HCT116 (cell line): Measurements from ENCODE around the gene HAO1. TPM values are rescaled to one million over a fixed set of nuclear protein-coding genes. Genes with fewer than 3 reads are reported as not detected.

Experiments used
- ATAC-seq: fragments of 200-7000 bp; cut with Tn5 transposase; 2 replicates; pipeline ENCODE4 v1.9.1; 2020; ENCODE audit warnings: mild to moderate bottlenecking, moderate library complexity
- BruUV-seq: library from RNA; stranded (reverse); fragments of 400-500 nt; replicated peaks from 2 replicates; lab custom pipeline; 2021; lab: Mats Ljungman, UMichigan
- CTCF ChIA-PET: fragments of 300-600 bp; sonication (Branson Sonifier 250); formaldehyde crosslinking; loops from one replicate; lab custom pipeline; 2021; ENCODE audit warnings: antibody characterized with exemption; lab: Charles Lee
- POLR2A ChIA-PET: fragments of 300-600, 350-600 bp; sonication (Branson Sonifier 250); formaldehyde crosslinking; loops from one replicate; lab custom pipeline; 2021; ENCODE audit warnings: antibody characterized with exemption; lab: Charles Lee
- RAD21 ChIA-PET, 2 experiments: fragments of 300-600 bp; sonication (Branson Sonifier 250); formaldehyde crosslinking; loops; one replicate each; lab custom pipeline; 2023; ENCODE audit warnings: low total read pairs in 2 of 2; ENCODE audit not compliant: uncharacterized antibody in 2 of 2, unreplicated experiment in 2 of 2, low non-redundant PET in 1 of 2; lab: Charles Lee
- DNase-seq: peaks from one replicate; pipeline ENCODE4 v3.0.0-alpha.2; 2010; ENCODE audit warnings: low read depth, low spot score
- H2AFZ ChIP-seq: fragments of 200-600 bp; shearing (Covaris generic), sonication (generic); 2 replicates; pipeline ENCODE4 v1.6.1; 2017; ENCODE audit warnings: low read depth, mixed run types, mixed read lengths, antibody characterized with exemption, low read length; ENCODE audit not compliant: poor library complexity, severe bottlenecking
- H3K27ac ChIP-seq: 2 replicates; pipeline ENCODE4 v1.5.1; 2012; ENCODE audit warnings: low read depth, low read length
- H3K27me3 ChIP-seq: fragments of 200-600 bp; sonication (generic); 2 replicates; pipeline ENCODE4 v1.6.1; 2016; ENCODE audit warnings: mixed run types, low read length, mixed read lengths; ENCODE audit not compliant: insufficient read depth
- H3K36me3 ChIP-seq, 2 experiments: fragments of 200-500 bp in 1 of 2; fragments of 200-600 bp in 1 of 2; sonication (Bioruptor generic) in 1 of 2; sonication (generic) in 1 of 2; 2 replicates each; pipeline versions ENCODE4 v1.5.1 to v1.6.1; 2014 to 2016; ENCODE audit warnings: low read length in 2 of 2, inconsistent platforms in 1 of 2, mixed read lengths in 1 of 2, mixed run types in 1 of 2; ENCODE audit not compliant: insufficient read depth in 2 of 2, control insufficient read depth in 1 of 2
- H3K4me1 ChIP-seq, 2 experiments: fragments of 200-600 bp in 1 of 2; sonication (generic) in 1 of 2; 2 replicates each; pipeline versions ENCODE4 v1.5.1 to v1.6.1; 2012 to 2017; ENCODE audit warnings: low read length in 2 of 2, inconsistent platforms in 1 of 2, mild to moderate bottlenecking in 1 of 2, mixed read lengths in 1 of 2, mixed run types in 1 of 2, moderate library complexity in 1 of 2; ENCODE audit not compliant: insufficient read depth in 2 of 2, control insufficient read depth in 1 of 2
- H3K4me2 ChIP-seq: fragments of 200-600 bp; sonication (generic); 2 replicates; pipeline ENCODE4 v1.6.1; 2017; ENCODE audit warnings: mixed run types, low read length, mixed read lengths
- H3K4me3 ChIP-seq, 2 experiments: fragments of 200-600 bp in 1 of 2; sonication (generic) in 1 of 2; replicated peaks in 1 of 2; 2 replicates each; pipeline ENCODE4 v1.5.1; 2011 to 2016; ENCODE audit warnings: low read length in 2 of 2, control low read depth in 1 of 2, low read depth in 1 of 2, mild to moderate bottlenecking in 1 of 2, mixed read lengths in 1 of 2, mixed run types in 1 of 2
- H3K79me2 ChIP-seq: fragments of 200-600 bp; sonication (generic); 2 replicates; pipeline ENCODE4 v1.6.1; 2017; ENCODE audit warnings: mild to moderate bottlenecking, mixed run types, low read length, moderate library complexity, mixed read lengths; ENCODE audit not compliant: insufficient read depth
- H3K9ac ChIP-seq: fragments of 200-600 bp; sonication (generic); 2 replicates; pipeline ENCODE4 v1.6.1; 2016; ENCODE audit warnings: low read length, mixed read lengths
- H3K9me2 ChIP-seq: fragments of 200-600 bp; sonication (generic), shearing (Covaris generic); 2 replicates; pipeline ENCODE4 v1.6.1; 2017; ENCODE audit warnings: mixed run types, mild to moderate bottlenecking, moderate library complexity; ENCODE audit not compliant: insufficient read depth
- H3K9me3 ChIP-seq, 2 experiments: fragments of 200-500 bp in 1 of 2; fragments of 200-600 bp in 1 of 2; sonication (Bioruptor generic) in 1 of 2; sonication (generic) in 1 of 2; 2 replicates each; pipeline ENCODE4 v1.6.1; 2014 to 2017; ENCODE audit warnings: low read length in 2 of 2, mixed read lengths in 2 of 2, inconsistent platforms in 1 of 2, low read depth in 1 of 2, mild to moderate bottlenecking in 1 of 2, mixed run types in 1 of 2, moderate library complexity in 1 of 2; ENCODE audit not compliant: control insufficient read depth in 1 of 2, insufficient read depth in 1 of 2
- H4K20me1 ChIP-seq: fragments of 200-600 bp; sonication (generic), shearing (Covaris generic); 2 replicates; pipeline ENCODE4 v1.6.1; 2017; ENCODE audit warnings: mixed run types, mild to moderate bottlenecking, moderate library complexity; ENCODE audit not compliant: insufficient read depth
- ATF3 ChIP-seq: IDR thresholded peaks from 2 replicates; pipeline ENCODE4 v1.6.1; 2012
- CBX3 ChIP-seq: IDR thresholded peaks from 2 replicates; pipeline ENCODE4 v1.6.1; 2012; ENCODE audit warnings: low read depth
- CEBPB ChIP-seq: IDR thresholded peaks from 2 replicates; pipeline ENCODE4 v1.6.1; 2012; ENCODE audit warnings: low read depth
- CTCF ChIP-seq, 3 experiments: fragments of 200-600 bp in 1 of 3; sonication (generic) in 1 of 3; IDR thresholded peaks in 2 of 3; conservative IDR thresholded peaks in 1 of 3; 2 replicates each; pipeline ENCODE4 v1.5.1; 2012 to 2017; ENCODE audit warnings: low read depth in 2 of 3, low read length in 2 of 3, antibody characterized with exemption in 1 of 3, borderline replicate concordance in 1 of 3, control low read depth in 1 of 3, mild to moderate bottlenecking in 1 of 3, mixed read lengths in 1 of 3, mixed run types in 1 of 3, moderate library complexity in 1 of 3; ENCODE audit not compliant: insufficient read depth in 1 of 3
- EGR1 ChIP-seq: IDR thresholded peaks from 2 replicates; pipeline ENCODE4 v1.6.1; 2012; ENCODE audit warnings: low read depth
- EZH2 ChIP-seq: fragments of 200-600 bp; sonication (generic); IDR thresholded peaks from 2 replicates; pipeline ENCODE4 v1.6.1; 2017; ENCODE audit warnings: antibody characterized with exemption, mixed run types
- EZH2phosphoT487 ChIP-seq: fragments of 200-600 bp; IDR thresholded peaks from 2 replicates; pipeline ENCODE4 v1.6.1; 2018; ENCODE audit warnings: antibody characterized with exemption, borderline replicate concordance
- POLR2A ChIP-seq: IDR thresholded peaks from 2 replicates; pipeline ENCODE4 v1.7.0; 2011; ENCODE audit warnings: borderline replicate concordance; ENCODE audit not compliant: insufficient read depth, insufficient read length; ENCODE audit errors: extremely low read depth
- POLR2AphosphoS5 ChIP-seq: IDR thresholded peaks from 2 replicates; pipeline ENCODE4 v1.6.1; 2011; ENCODE audit warnings: mild to moderate bottlenecking, low read depth, low read length, moderate library complexity
- SIN3A ChIP-seq: IDR thresholded peaks from 2 replicates; pipeline ENCODE4 v1.6.1; 2012; ENCODE audit warnings: low read depth
- SP1 ChIP-seq: IDR thresholded peaks from 2 replicates; pipeline ENCODE4 v1.6.1; 2012; ENCODE audit warnings: low read depth
- SRF ChIP-seq: IDR thresholded peaks from 2 replicates; pipeline ENCODE4 v1.6.1; 2012; ENCODE audit warnings: low read depth
- TCF7L2 ChIP-seq: IDR thresholded peaks from 2 replicates; pipeline ENCODE4 v1.7.0; 2011; ENCODE audit warnings: borderline replicate concordance, inconsistent platforms; ENCODE audit not compliant: insufficient read depth, insufficient read length; ENCODE audit errors: extremely low read depth
- YY1 ChIP-seq: IDR thresholded peaks from 2 replicates; pipeline ENCODE4 v1.6.1; 2011; ENCODE audit warnings: low read length, low read depth, moderate library complexity, mild to moderate bottlenecking; ENCODE audit not compliant: insufficient replicate concordance; ENCODE audit errors: extremely low read depth
- ZFX ChIP-seq: fragments of 450-650 bp; IDR thresholded peaks from 2 replicates; pipeline ENCODE4 v1.6.1; 2017
- intact Hi-C: fragments of 100-400 bp; cut with micrococcal nuclease; formaldehyde crosslinking; loops from 2 replicates; pipeline ENCODE4 v1.10.0; 2022
- total RNA-seq: library from RNA; stranded (reverse); gene quantifications from one replicate; pipeline ENCODE4 v1.2.1, GENCODE V29; 2021; ENCODE audit not compliant: unreplicated experiment
- TF ChIP-seq, protein P1 (sequence below): IDR thresholded peaks from 2 replicates; pipeline ENCODE4 v1.6.1; 2012

Gene HAO1
- total RNA-seq, 1 experiment from 2014 or later, result 0.12 TPM

GRCh38 chr20:7950387-7950786, 10.1 kb upstream of the HAO1 start:
- no peaks in the 10 kb centered on the region for H3K79me2 ChIP-seq
- H3K4me3 ChIP-seq, result no peak overlapping the region
- no peak overlapping the region for H3K4me2 ChIP-seq
- no peak for DNase-seq
- no peaks in the 10 kb centered on the region for H3K36me3 ChIP-seq
- no peak overlapping the region for H2AFZ ChIP-seq
- RAD21 ChIA-PET, result no interaction called here
- H4K20me1 ChIP-seq, result no peaks in the 10 kb centered on the region
- BruUV-seq, result no TSS peak
- no peaks in the 10 kb centered on the region for H3K4me1 ChIP-seq
- POLR2A ChIA-PET, result no interaction called here
- H3K27ac ChIP-seq, result no peak overlapping the region
- no peak overlapping the region for H3K9ac ChIP-seq
- CTCF ChIA-PET, result no interaction called here
- no peak for ATAC-seq
- H3K27me3 ChIP-seq, result no peaks in the 10 kb centered on the region
- intact Hi-C loops, result no loop called here
- TF ChIP-seq SRF, result no peak
- no peak for TF ChIP-seq ATF3
- no peak for TF ChIP-seq POLR2A
- TF ChIP-seq EZH2, result no peak
- TF ChIP-seq EGR1, result no peak
- no peak for TF ChIP-seq CEBPB
- TF ChIP-seq SIN3A, result no peak
- no peak for TF ChIP-seq YY1
- H3K9me3 ChIP-seq, result no peaks in the 10 kb centered on the region
- no peaks in the 10 kb centered on the region for H3K9me2 ChIP-seq

GRCh38 chr20:7943891-7944290, 3.6 kb upstream of the HAO1 start:
- intact Hi-C loops, result no loop called here
- no TSS peak for BruUV-seq

More at GRCh38 chr20:7943891-7944290, 3.6 kb upstream of the HAO1 start:
- H3K79me2 ChIP-seq, result no peaks in the 10 kb centered on the region
- DNase-seq (no peak), ATAC-seq (no peak)
- POLR2A ChIA-PET, result no interaction called here
- H2AFZ ChIP-seq, result no peak overlapping the region
- no peak overlapping the region for H3K4me3 ChIP-seq
- RAD21 ChIA-PET, result no interaction called here
- H3K36me3 ChIP-seq, result no peaks in the 10 kb centered on the region
- TF ChIP-seq EZH2phosphoT487 (no peak), SP1 (no peak), EGR1 (no peak), ATF3 (no peak), POLR2AphosphoS5 (no peak), EZH2 (no peak), ZFX (no peak), TCF7L2 (no peak), CBX3 (no peak), YY1 (no peak), CTCF (IDR thresholded peaks at IDR 0.05 in 2 of 3, conservative IDR thresholded peaks at IDR 0.05 in 1 of 3; ENCODE audit: borderline replicate concordance in 1 of 3, insufficient read depth in 1 of 3, low read depth in 2 of 3, low read length in 2 of 3) (no peak)
- TF ChIP-seq, protein P1, sequence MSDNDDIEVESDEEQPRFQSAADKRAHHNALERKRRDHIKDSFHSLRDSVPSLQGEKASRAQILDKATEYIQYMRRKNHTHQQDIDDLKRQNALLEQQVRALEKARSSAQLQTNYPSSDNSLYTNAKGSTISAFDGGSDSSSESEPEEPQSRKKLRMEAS, result no peak
- no peaks in the 10 kb centered on the region for H3K27me3 ChIP-seq
- no peak overlapping the region for H3K27ac ChIP-seq
- no peaks in the 10 kb centered on the region for H3K4me1 ChIP-seq
- no peaks in the 10 kb centered on the region for H3K9me2 ChIP-seq
- CTCF ChIA-PET, result no interaction called here
- no peaks in the 10 kb centered on the region for H4K20me1 ChIP-seq
- no peaks in the 10 kb centered on the region for H3K9me3 ChIP-seq
- no peak overlapping the region for H3K9ac ChIP-seq
- H3K4me2 ChIP-seq, result no peak overlapping the region
